A549 (cell line): Measurements from ENCODE around the gene DLX5. TPM values are rescaled to one million over a fixed set of nuclear protein-coding genes. Genes with fewer than 3 reads are reported as not detected.

ENCODE experiments used
- ATAC-seq, 2 experiments: fragments of 200-7000 bp in 1 of 2; fragments of >200 bp in 1 of 2; cut with Nextera tagmentation in 1 of 2; cut with Tn5 transposase in 1 of 2; 3 replicates each; pipeline versions ENCODE4 v1.8.0 to v1.9.1; 2018 to 2020; ENCODE audit warnings: mild to moderate bottlenecking in 1 of 2, moderate library complexity in 1 of 2
- CTCF ChIA-PET: fragments of 300-600 bp; sonication (Branson Sonifier 250); formaldehyde crosslinking; extraction: SDS; loops from one replicate; lab custom pipeline; 2021; ENCODE audit warnings: antibody characterized with exemption, inconsistent platforms; lab: Yijun Ruan, JAX
- POLR2A ChIA-PET: fragments of 350-600 bp; formaldehyde crosslinking; extraction: SDS; loops from one replicate; lab custom pipeline; 2021; ENCODE audit warnings: antibody characterized with exemption, inconsistent platforms; lab: Yijun Ruan, JAX
- DNase-seq, 2 experiments: peaks; one replicate each; pipeline versions ENCODE4 v3.0.0 to v3.0.0-alpha.2; 2011 to 2016; ENCODE audit warnings: low read depth in 1 of 2, low spot score in 1 of 2
- FAIRE-seq: peaks from 2 replicates; lab custom pipeline; 2011; peaks lifted over from hg19 to GRCh38; lab: Jason Lieb, UNC
- H3K27ac ChIP-seq, 2 experiments: fragments of >200 bp; sonication (Bioruptor Twin); formaldehyde crosslinking; 3 replicates each; pipeline ENCODE4 v1.5.1; 2016 to 2017
- H3K4me1 ChIP-seq: fragments of >200 bp; sonication (Bioruptor Twin); formaldehyde crosslinking; 3 replicates; pipeline ENCODE4 v1.6.1; 2016
- H3K4me2 ChIP-seq: fragments of >200 bp; sonication (Bioruptor Twin); formaldehyde crosslinking; 3 replicates; pipeline ENCODE4 v1.6.1; 2016
- H3K4me3 ChIP-seq: fragments of >200 bp; sonication (Bioruptor Twin); formaldehyde crosslinking; 3 replicates; pipeline ENCODE4 v1.5.1; 2016
- H3K9me3 ChIP-seq: fragments of >200 bp; sonication (Bioruptor Twin); formaldehyde crosslinking; 3 replicates; pipeline ENCODE4 v1.6.1; 2016
- CHD2 ChIP-seq: fragments of 150-350 bp; IDR thresholded peaks from 2 replicates; pipeline ENCODE4 v1.6.1; 2014; ENCODE audit warnings: low read length; ENCODE audit not compliant: partially characterized antibody
- EHMT2 ChIP-seq: fragments of 200-600 bp; sonication (generic); IDR thresholded peaks from 2 replicates; pipeline ENCODE4 v1.6.1; 2016; ENCODE audit warnings: antibody characterized with exemption, low read depth, mild to moderate bottlenecking, moderate library complexity
- EP300 ChIP-seq, 2 experiments: fragments of >200 bp; sonication (Bioruptor Twin); formaldehyde crosslinking; IDR thresholded peaks; 2 replicates in 1 of 2; 3 replicates in 1 of 2; pipeline ENCODE4 v1.6.1; 2016 to 2017
- FOSB ChIP-seq: fragments of 250-450 bp; sonication (Bioruptor Pico); IDR thresholded peaks from 2 replicates; pipeline ENCODE4 v1.5.0; 2020; ENCODE audit warnings: mild to moderate bottlenecking, moderate library complexity
- GATA3 ChIP-seq: IDR thresholded peaks from 2 replicates; pipeline ENCODE4 v1.6.1; 2012; ENCODE audit warnings: borderline replicate concordance
- HDAC2 ChIP-seq: fragments of 200-600 bp; sonication (generic); IDR thresholded peaks from 2 replicates; pipeline ENCODE4 v1.6.1; 2016
- HEYL ChIP-seq: fragments of 250-450 bp; sonication (Bioruptor Pico); IDR thresholded peaks from 2 replicates; pipeline ENCODE4 v1.8.0; 2021; ENCODE audit warnings: mild to moderate bottlenecking, moderate library complexity
- HOXA7 ChIP-seq: fragments of 250-450 bp; sonication (Bioruptor Pico); IDR thresholded peaks from 2 replicates; pipeline ENCODE4 v1.5.0; 2020; ENCODE audit warnings: mild to moderate bottlenecking, moderate library complexity
- HOXB5 ChIP-seq: fragments of 250-450 bp; sonication (Bioruptor Pico); IDR thresholded peaks from 2 replicates; pipeline ENCODE4 v1.5.0; 2020; ENCODE audit warnings: mild to moderate bottlenecking, moderate library complexity
- JUN ChIP-seq, 2 experiments: fragments of >200 bp; sonication (Bioruptor Twin); formaldehyde crosslinking; IDR thresholded peaks; 2 replicates in 1 of 2; 3 replicates in 1 of 2; pipeline ENCODE4 v1.6.1; 2016 to 2017
- JUNB ChIP-seq: fragments of >200 bp; sonication (Bioruptor Twin); formaldehyde crosslinking; IDR thresholded peaks from 2 replicates; pipeline ENCODE4 v1.6.1; 2016
- MAFK ChIP-seq: fragments of 450-650 bp; IDR thresholded peaks from 2 replicates; pipeline ENCODE4 v1.6.1; 2014; ENCODE audit not compliant: partially characterized antibody
- NFE2L2 ChIP-seq: fragments of 150-350 bp; conservative IDR thresholded peaks from 2 replicates; pipeline ENCODE4 v1.6.1; 2014; ENCODE audit warnings: low read length
- NPAS2 ChIP-seq: fragments of 250-450 bp; sonication (Bioruptor Pico); IDR thresholded peaks from 2 replicates; pipeline ENCODE4 v1.8.0; 2022; ENCODE audit warnings: mild to moderate bottlenecking, moderate library complexity, borderline replicate concordance
- NR3C1 ChIP-seq: fragments of >200 bp; sonication (Bioruptor Twin); formaldehyde crosslinking; IDR thresholded peaks from 3 replicates; pipeline ENCODE4 v1.6.1; 2017
- PHF8 ChIP-seq: fragments of 200-600 bp; sonication (generic); IDR thresholded peaks from 2 replicates; pipeline ENCODE4 v1.6.1; 2016; ENCODE audit warnings: low read depth, mild to moderate bottlenecking, antibody characterized with exemption, moderate library complexity, borderline replicate concordance
- POLR2A ChIP-seq: IDR thresholded peaks from 2 replicates; pipeline ENCODE4 v1.6.1; 2012; ENCODE audit warnings: mild to moderate bottlenecking, low read length
- RARB ChIP-seq: fragments of 250-450 bp; sonication (Bioruptor Pico); IDR thresholded peaks from 2 replicates; pipeline ENCODE4 v1.8.0; 2021; ENCODE audit warnings: mild to moderate bottlenecking, moderate library complexity
- RCOR1 ChIP-seq: fragments of 150-350 bp; IDR thresholded peaks from 2 replicates; pipeline ENCODE4 v1.6.1; 2014; ENCODE audit warnings: antibody characterized with exemption, low read length, low read depth
- RNF2 ChIP-seq: fragments of 200-600 bp; sonication (generic); IDR thresholded peaks from 2 replicates; pipeline ENCODE4 v1.6.1; 2016; ENCODE audit warnings: low read depth, mild to moderate bottlenecking, antibody characterized with exemption, moderate library complexity, borderline replicate concordance
- SMC3 ChIP-seq: fragments of >200 bp; sonication (Bioruptor Twin); formaldehyde crosslinking; IDR thresholded peaks from 3 replicates; pipeline ENCODE4 v1.6.1; 2018; ENCODE audit warnings: inconsistent platforms
- ZC3H11A ChIP-seq: fragments of 450-650 bp; IDR thresholded peaks from 2 replicates; pipeline ENCODE4 v1.6.1; 2014; ENCODE audit warnings: antibody characterized with exemption, mild to moderate bottlenecking
- ZFP36 ChIP-seq: fragments of 450-650 bp; IDR thresholded peaks from 2 replicates; pipeline ENCODE4 v1.6.1; 2014; ENCODE audit warnings: borderline replicate concordance; ENCODE audit not compliant: partially characterized antibody
- ZNF302 ChIP-seq: fragments of 250-450 bp; sonication (Bioruptor Pico); IDR thresholded peaks from 2 replicates; pipeline ENCODE4 v1.9.0; 2021; ENCODE audit warnings: inconsistent platforms, mild to moderate bottlenecking, moderate library complexity
- WGBS: methylation state at CpG from one replicate; pipeline ENCODE4 v1.1.6; 2017; ENCODE audit errors: missing lambda C conversion rate; 5-methylcytosine and 5-hydroxymethylcytosine counted together
- polyA plus RNA-seq, 4 experiments: library from polyadenylated mRNA; depleted of rRNA in 3 of 4; stranded (reverse); fragments of >200 nt; fragmentation: RNase III in 1 of 4; extraction: RNeasy Plus Mini Kit Qiagen cat#74134 plus additional on column Dnase treatment in 1 of 4; gene quantifications; 2 replicates in 3 of 4; 3 replicates in 1 of 4; pipeline ENCODE4 v1.2.3, GENCODE V29; 2011 to 2017
- TF ChIP-seq, protein P1 (sequence below): fragments of >200 bp; sonication (Bioruptor Twin); formaldehyde crosslinking; IDR thresholded peaks from 3 replicates; pipeline ENCODE4 v1.5.1; 2016
- TF ChIP-seq, protein P2 (sequence below): IDR thresholded peaks from 2 replicates; pipeline ENCODE4 v1.6.1; 2012
- TF ChIP-seq, protein P3 (sequence below): fragments of 150-350 bp; IDR thresholded peaks from 2 replicates; pipeline ENCODE4 v1.6.1; 2014; ENCODE audit warnings: low read depth, mild to moderate bottlenecking, low read length
- TF ChIP-seq, protein P4 (sequence below): fragments of 250-450 bp; sonication (Bioruptor Pico); IDR thresholded peaks from 2 replicates; pipeline ENCODE4 v1.5.0; 2020; ENCODE audit warnings: low read depth, mild to moderate bottlenecking, moderate library complexity

Gene DLX5
- polyA plus RNA-seq, 2 of the 4 experiments (the other 2 are of a cell fraction) = not detected

DNA sequence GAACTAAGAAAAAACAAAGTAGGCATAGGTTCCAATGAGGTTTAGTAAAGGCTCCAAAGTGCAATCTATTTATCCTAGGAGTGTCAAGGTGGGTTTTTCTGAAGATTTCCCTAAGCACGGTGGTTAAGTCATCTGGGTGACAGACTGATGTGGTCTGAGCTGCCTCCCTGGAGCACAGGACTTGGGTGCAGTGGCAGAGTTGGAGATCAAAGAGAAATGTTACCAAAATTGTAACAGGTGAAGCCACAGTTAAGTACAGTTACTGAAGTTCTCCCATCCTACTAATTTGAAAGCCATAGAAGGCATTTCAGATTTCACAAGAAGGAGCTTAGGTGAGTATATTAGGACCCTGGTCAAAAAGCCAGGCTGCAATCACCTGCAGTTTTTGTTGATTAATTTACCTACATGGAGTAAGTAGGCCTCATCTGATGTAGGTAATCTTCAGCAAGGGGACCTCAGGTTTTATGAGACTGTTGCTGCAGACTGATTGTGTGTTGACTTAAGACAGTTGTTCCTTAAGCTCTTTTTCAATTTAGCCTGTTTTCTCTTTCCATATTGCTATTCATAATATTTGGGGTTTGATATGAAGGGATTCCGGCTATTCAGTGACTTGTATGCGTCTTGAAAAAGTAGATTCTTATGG, 16.2 kb downstream of the DLX5 start:
- no peak for TF ChIP-seq NR3C1
- TF ChIP-seq JUNB = no peak
- TF ChIP-seq EP300 (IDR thresholded peaks at IDR 0.05) = no peak
- no peak for TF ChIP-seq HDAC2
- TF ChIP-seq, protein P1, sequence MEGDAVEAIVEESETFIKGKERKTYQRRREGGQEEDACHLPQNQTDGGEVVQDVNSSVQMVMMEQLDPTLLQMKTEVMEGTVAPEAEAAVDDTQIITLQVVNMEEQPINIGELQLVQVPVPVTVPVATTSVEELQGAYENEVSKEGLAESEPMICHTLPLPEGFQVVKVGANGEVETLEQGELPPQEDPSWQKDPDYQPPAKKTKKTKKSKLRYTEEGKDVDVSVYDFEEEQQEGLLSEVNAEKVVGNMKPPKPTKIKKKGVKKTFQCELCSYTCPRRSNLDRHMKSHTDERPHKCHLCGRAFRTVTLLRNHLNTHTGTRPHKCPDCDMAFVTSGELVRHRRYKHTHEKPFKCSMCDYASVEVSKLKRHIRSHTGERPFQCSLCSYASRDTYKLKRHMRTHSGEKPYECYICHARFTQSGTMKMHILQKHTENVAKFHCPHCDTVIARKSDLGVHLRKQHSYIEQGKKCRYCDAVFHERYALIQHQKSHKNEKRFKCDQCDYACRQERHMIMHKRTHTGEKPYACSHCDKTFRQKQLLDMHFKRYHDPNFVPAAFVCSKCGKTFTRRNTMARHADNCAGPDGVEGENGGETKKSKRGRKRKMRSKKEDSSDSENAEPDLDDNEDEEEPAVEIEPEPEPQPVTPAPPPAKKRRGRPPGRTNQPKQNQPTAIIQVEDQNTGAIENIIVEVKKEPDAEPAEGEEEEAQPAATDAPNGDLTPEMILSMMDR = no peak
- TF ChIP-seq, protein P2, sequence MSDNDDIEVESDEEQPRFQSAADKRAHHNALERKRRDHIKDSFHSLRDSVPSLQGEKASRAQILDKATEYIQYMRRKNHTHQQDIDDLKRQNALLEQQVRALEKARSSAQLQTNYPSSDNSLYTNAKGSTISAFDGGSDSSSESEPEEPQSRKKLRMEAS = no peak
- no peak for TF ChIP-seq HEYL (CRISPR knock-in tag)
- TF ChIP-seq SMC3 = no peak
- TF ChIP-seq HOXB5 = no peak
- no peak for TF ChIP-seq MAFK
- no peak for TF ChIP-seq RCOR1
- no peak for TF ChIP-seq CHD2
- DNase-seq = no peak
- FAIRE-seq = no peak
- Histone ChIP-seq H3K27ac (no peak overlapping the region), H3K4me2 (no peak overlapping the region), H3K4me3 (no peak overlapping the region), H3K4me1 (0 out of 3 replicates have a peak, but pooled peaks cover 5% of the 10 kb centered on the region), H3K9me3 (0 out of 3 replicates have a peak, but pooled peaks cover 3% of the 10 kb centered on the region)
- WGBS = 55% methylated on average over 3 of the region's 3 CpGs
- ChIA-PET POLR2A (no interaction called here), CTCF (interaction anchor here (1.1 kb wide), 1 partner anchor 1092 kb away, joined by 4 read pairs; no protein-coding TSS in a partner anchor)
- no peak for ATAC-seq

DNA sequence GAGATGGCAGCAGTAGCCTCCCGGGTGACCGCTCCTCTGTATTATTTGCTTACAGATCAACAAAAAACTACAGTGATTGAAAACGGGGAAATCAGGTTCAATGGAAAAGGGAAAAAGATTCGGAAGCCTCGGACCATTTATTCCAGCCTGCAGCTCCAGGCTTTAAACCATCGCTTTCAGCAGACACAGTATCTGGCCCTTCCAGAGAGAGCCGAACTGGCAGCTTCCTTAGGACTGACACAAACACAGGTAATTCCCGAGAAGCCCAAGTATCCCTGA, 17.1 kb downstream of the DLX5 start:
- Histone ChIP-seq H3K4me3 (no peak overlapping the region), H3K9me3 (no peaks in the 10 kb centered on the region), H3K4me1 (0 out of 3 replicates have a peak, but pooled peaks cover 5% of the 10 kb centered on the region), H3K27ac (no peak overlapping the region), H3K4me2 (no peak overlapping the region)
- WGBS = 79% methylated on average over 8 of the region's 8 CpGs
- CTCF ChIA-PET = interaction anchor here (0.8 to 1.2 kb wide), 2 partner anchors 9 to 20 kb away, joined by 4 read pairs; no protein-coding TSS in a partner anchor
- no peak for FAIRE-seq
- POLR2A ChIA-PET = no interaction called here
- no peak for DNase-seq
- no peak for ATAC-seq
- TF ChIP-seq ZC3H11A (no peak), MAFK (no peak), JUN (IDR thresholded peaks at IDR 0.05) (no peak), SMC3 (no peak), NR3C1 (no peak), POLR2A (no peak), ZFP36 (no peak), ZNF302 (CRISPR knock-in tag) (no peak)
- TF ChIP-seq, protein P1 = no peak
- TF ChIP-seq, all 56 proteins: peak for 0

DNA sequence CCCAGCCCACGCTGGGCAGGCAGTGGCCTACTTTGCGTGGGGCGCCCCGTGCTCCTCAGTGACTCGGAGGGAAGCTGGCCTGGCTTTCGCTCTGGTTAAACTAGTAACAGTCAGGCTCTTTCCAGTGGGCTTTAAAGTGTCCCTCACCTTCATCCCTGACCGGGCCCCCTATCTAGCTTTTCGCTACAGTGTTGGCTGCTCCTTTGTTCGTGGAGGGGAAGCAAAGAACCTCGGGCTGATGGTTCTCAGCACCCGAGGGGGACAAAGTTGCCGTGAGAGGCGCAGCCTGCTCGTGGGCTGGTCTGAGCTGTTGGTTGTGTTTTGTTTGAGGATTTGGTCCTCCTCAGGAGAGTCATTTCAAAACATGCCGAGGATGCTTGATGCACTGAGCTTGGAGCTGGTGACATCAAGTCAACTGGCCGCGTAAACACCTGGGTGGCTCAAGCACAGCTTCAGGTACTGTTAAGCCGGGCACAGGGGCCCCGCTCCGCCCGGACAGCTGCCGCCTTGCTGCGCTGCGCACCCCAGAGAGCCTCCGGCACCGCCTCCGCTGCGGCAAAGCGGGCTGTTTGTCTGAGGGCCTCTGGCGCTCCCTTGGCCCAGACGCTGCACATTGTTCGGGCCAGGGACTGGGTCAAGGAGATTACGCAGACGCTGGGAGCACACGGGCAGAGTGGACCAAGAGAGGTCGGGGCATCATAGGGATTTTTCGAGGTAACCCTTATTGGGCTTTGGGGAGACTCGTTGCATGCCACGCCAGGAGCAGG, 17.6 kb downstream of the DLX5 start:
- 88% methylated on average over 38 of the region's 39 CpGs for WGBS
- TF ChIP-seq, protein P3, sequence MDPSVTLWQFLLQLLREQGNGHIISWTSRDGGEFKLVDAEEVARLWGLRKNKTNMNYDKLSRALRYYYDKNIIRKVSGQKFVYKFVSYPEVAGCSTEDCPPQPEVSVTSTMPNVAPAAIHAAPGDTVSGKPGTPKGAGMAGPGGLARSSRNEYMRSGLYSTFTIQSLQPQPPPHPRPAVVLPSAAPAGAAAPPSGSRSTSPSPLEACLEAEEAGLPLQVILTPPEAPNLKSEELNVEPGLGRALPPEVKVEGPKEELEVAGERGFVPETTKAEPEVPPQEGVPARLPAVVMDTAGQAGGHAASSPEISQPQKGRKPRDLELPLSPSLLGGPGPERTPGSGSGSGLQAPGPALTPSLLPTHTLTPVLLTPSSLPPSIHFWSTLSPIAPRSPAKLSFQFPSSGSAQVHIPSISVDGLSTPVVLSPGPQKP = no peak
- TF ChIP-seq NFE2L2 (no peak), RNF2 (no peak), EHMT2 (no peak), RARB (CRISPR knock-in tag) (no peak), GATA3 (no peak), PHF8 (no peak), HOXA7 (CRISPR knock-in tag) (no peak), FOSB (no peak), ZFP36 (no peak), NPAS2 (CRISPR knock-in tag) (no peak)
- TF ChIP-seq, protein P4, sequence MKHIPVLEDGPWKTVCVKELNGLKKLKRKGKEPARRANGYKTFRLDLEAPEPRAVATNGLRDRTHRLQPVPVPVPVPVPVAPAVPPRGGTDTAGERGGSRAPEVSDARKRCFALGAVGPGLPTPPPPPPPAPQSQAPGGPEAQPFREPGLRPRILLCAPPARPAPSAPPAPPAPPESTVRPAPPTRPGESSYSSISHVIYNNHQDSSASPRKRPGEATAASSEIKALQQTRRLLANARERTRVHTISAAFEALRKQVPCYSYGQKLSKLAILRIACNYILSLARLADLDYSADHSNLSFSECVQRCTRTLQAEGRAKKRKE = no peak

More for the DNA sequence above, 17.6 kb downstream of the DLX5 start:
- Histone ChIP-seq H3K27ac (no peak overlapping the region), H3K9me3 (no peaks in the 10 kb centered on the region), H3K4me2 (peak overlapping the region; percentile 100; the same call in 2 of the 3 replicates), H3K4me1 (0 out of 3 replicates have a peak, but pooled peaks cover 5% of the 10 kb centered on the region), H3K4me3 (no peak overlapping the region)
- no peak for ATAC-seq
- FAIRE-seq = no peak
- CTCF ChIA-PET = interaction anchor here (0.6 to 2.5 kb wide), 4 partner anchors 9 to 1142 kb away, joined by 3 to 9 read pairs (median 4); no protein-coding TSS in a partner anchor
- POLR2A ChIA-PET = no interaction called here
- DNase-seq = no peak
